G401.6 (cell line): ENCODE data around the gene PRRC2C.
A peak's percentile ranks its signal among the peaks of the same experiment; 100 is the strongest.
"Not testable (repeated sequence)": the region's sequence is repeated elsewhere in the genome, so short reads cannot be mapped to it uniquely, and the experiment has no call there.

Experiments
- FAIRE-seq: peaks from 2 replicates; lab custom pipeline; 2012; peaks lifted over from hg19 to GRCh38; lab: Jason Lieb, UNC

PRRC2C gene

GRCh38 chr1:171485375-171486047 is at the start of gene PRRC2C:
PRRC2C (plus strand) TSS chr1:171485530; CDS start chr1:171512089, 26,559 bp downstream.
- peak; percentile 99 for FAIRE-seq

- FAIRE-seq: no peak
Observed at GRCh38 chr1:171438441-171438840, 46.9 kb upstream of the PRRC2C start.

- not testable (repeated sequence) for FAIRE-seq
Observed at GRCh38 chr1:171440201-171440600, 45.1 kb upstream of the PRRC2C start.

GRCh38 chr1:171441278-171441895 is 43.9 kb upstream of the PRRC2C start:
- not testable (repeated sequence) for FAIRE-seq

GRCh38 chr1:171446386-171446785 is 38.9 kb upstream of the PRRC2C start:
- no peak for FAIRE-seq

GRCh38 chr1:171455967-171456366 is 29.4 kb upstream of the PRRC2C start:
- no peak for FAIRE-seq

GRCh38 chr1:171457412-171457811 is 27.9 kb upstream of the PRRC2C start:
- FAIRE-seq: no peak

GRCh38 chr1:171460018-171460620 is 25.2 kb upstream of the PRRC2C start:
- FAIRE-seq: no peak

GRCh38 chr1:171467626-171468025 is 17.7 kb upstream of the PRRC2C start:
- FAIRE-seq: no peak

GRCh38 chr1:171468120-171468750 is 17.1 kb upstream of the PRRC2C start:
- FAIRE-seq: peak; percentile 41

- no peak for FAIRE-seq
Observed at GRCh38 chr1:171470726-171471125, 14.6 kb upstream of the PRRC2C start.

GRCh38 chr1:171472183-171472647 is 13.1 kb upstream of the PRRC2C start:
- FAIRE-seq: no peak

GRCh38 chr1:171476829-171477228 is 8.5 kb upstream of the PRRC2C start:
- no peak for FAIRE-seq

- FAIRE-seq: no peak
Observed at GRCh38 chr1:171477804-171478203, 7.5 kb upstream of the PRRC2C start.

- FAIRE-seq: no peak
Observed at GRCh38 chr1:171480035-171480434, 5.3 kb upstream of the PRRC2C start.

- FAIRE-seq: no peak
Observed at GRCh38 chr1:171484760-171485374, 463 bp upstream of the PRRC2C start.

GRCh38 chr1:171486048-171486519 is 754 bp downstream of the PRRC2C start:
- FAIRE-seq: no peak

GRCh38 chr1:171487038-171487437 is 1.7 kb downstream of the PRRC2C start:
- no peak for FAIRE-seq

- FAIRE-seq: no peak
Observed at GRCh38 chr1:171488190-171488929, 3.0 kb downstream of the PRRC2C start.

GRCh38 chr1:171494076-171494475 is 8.7 kb downstream of the PRRC2C start:
- FAIRE-seq: no peak

- no peak for FAIRE-seq
Observed at GRCh38 chr1:171495444-171495843, 10.1 kb downstream of the PRRC2C start.

GRCh38 chr1:171500304-171500703 is 15.0 kb downstream of the PRRC2C start:
- no peak for FAIRE-seq
